Fibroblast of peridontal ligament (primary cell): ENCODE measurements around the gene LEF1.

ENCODE experiments used
- DNase-seq: peaks from one replicate; pipeline ENCODE4 v3.0.0-alpha.2; 2010; ENCODE audit errors: extremely low read depth

The LEF1 gene

DNA sequence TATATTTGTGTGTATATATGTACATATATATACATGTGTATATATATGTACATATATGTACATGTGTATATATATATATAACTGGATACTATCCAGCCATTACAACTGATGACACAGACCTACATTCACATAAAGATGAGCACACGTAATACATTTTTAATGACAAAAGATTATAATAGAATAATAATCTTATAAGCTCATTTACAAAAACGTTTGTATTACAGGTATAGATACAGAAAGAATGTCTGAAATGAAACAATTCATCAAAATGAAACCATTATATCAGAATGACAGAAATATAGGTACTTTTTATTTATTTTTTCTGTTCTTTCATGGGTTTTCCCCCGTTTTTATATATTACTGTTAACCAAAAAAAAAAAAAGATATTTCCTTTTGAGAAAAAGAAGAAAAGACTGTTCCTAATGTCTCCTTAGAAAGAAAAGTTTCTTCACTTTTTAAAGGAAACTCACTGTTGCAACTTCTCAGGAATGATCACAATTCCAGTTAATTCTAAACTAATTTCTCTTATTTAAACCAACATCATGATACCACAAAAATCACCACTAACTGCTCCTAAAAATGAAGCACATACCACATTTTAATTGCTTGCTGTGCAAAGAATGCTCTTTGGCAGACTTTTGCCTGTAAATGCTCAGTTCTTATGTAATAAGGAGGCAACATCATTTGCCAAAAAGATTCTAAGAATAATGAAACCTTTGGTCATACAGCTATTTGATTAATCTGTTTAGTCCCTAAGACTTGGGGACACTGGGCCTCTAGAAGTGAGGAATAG lies 18.9 kb downstream of the LEF1 start:
- peak; percentile 85 for DNase-seq

DNA sequence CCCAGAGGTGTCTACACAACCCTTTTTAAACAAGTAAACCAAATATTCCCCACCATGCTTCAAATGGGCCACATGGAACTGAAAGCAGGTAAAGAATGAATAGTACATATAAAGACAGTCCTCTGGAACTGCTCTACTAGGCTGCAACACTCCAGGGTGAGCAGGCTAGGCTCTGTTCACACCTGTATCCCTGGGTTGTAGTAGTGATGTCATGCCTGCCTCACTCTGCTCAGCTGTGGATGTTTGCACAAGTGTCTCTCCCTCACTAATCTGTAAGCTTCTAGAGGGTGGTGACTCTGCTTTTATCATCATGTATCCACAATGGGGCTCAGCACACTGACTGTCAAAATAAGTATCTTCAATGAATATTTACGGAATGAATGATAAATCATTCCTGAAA lies 20.4 kb downstream of the LEF1 start:
- no peak for DNase-seq

DNA sequence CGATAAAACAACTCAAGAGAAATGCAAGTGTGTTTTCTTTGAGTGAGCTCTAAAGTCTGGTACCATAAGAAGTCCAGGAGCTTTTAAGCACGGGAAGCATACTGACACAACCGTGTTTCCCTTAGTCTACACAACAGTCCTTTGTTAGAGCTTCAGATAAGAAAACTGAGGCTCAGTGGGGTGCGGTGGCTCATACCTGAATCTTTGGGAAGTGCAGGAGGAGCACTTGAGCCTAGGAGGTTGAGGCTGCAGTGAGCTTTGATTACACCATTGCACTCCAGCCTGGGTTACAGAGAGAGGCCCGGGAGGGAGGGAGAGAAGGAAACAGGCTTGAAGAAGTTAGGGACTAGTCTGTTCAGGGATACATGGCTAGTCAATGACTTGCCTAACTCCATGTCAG lies 21.9 kb downstream of the LEF1 start:
- no peak for DNase-seq

DNA sequence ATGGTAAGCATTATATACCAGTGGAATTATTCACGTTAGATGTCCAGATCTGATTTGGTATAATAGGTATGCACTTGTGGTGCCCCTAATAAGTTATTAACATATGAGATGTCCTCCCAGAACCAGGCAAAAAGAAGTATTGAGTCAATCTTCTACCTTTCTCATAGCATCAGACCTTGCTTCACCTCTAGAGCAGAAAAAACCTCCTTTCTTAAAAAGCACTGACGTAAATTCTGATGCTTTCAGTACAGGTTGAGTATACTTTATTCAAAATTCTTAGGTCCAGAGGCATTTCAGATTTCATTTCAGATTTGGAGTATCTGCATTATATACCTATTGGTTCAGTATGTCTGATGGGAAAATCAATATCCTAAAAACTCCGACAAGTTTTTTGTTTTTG lies 22.4 kb downstream of the LEF1 start:
- DNase-seq = no peak

DNA sequence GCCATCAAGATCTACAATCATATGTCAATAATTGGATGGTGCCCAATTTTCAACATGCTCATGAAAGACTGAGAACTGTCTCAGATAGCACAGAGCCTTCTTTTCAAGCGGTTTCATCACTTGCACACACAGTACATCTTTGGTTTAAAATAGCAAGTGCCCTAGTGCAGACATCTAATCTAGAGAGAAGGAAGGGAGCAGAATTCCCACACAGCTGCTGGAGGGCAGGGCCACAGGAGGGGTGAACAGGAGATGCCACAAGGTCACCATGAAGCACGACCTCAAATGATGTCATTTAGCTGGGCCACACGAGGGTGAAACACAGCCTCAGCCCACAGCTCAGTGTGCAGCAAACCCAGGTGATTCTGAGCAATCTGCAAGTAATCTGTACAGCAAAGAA lies 24.3 kb downstream of the LEF1 start:
- no peak for DNase-seq

DNA sequence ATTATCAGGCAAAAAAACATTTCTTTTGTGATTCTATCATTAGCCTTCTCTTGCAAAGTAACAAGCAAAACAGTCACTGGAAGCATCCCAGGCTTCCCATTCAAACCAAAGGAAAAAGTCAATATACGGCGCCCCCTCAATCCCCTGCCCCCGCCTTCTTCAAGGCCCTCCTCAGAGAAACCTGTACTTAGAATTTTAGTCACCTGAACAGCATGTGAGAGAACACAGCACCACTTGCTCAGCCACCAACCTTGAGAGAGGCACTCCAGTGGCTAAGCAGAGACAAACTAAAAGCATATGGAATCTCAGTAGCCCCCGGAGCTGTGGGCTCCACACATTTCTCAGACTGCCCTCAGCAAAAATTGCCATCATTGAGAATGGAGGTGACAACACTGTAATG lies 25.2 kb downstream of the LEF1 start:
- no peak for DNase-seq

DNA sequence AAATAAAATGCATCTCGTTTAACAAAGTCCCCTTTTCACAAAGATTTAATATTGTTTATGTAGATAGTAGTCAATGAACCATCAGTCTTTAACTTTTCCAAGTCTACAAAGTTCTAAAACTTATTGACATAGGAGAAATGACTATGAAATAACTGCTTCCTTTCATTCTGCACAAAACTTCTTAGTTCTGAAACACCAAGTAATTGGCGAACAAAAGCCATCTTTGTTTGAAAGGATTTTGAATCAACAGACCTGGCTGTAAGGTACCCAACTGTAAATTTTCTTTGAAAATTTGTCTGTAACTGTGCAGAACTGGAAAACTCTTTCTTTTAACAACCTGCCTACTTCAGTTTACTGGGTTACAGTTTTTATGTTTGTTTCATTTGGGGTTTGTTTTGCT lies 25.9 kb downstream of the LEF1 start:
- DNase-seq = no peak

DNA sequence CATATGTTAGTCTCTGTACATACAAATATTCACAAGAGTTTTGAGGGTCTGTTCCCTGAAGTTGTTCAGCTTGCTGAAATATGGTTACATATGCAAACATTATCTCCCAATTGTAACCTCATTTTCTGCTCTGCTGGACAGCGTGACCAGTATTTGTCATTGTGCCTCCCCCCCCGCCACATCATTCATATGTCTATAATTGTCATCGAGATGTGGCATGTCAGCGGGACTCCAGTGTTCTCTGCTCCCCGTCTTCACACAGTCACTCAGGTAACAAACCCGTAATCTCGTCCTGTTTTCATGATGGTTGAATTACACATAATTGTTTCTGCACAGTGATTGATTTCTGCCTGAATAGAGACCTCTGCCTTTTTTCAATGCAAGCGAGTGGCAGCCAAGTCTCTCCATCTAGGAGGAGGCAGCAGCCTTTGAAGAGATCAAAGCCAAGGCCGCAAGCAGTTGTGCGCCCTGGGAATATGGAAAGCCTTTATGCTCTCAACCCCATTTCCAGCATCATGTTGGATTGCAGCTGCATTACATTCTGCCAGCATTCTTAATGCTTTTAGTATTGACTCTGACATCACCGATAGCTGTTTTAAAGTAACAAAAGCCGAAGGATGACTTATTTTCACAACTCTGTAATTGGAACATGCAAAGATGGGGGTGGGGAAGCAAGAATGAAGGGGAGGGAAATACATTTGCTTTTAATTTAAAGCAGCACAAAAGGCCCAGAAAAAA lies 27.4 kb downstream of the LEF1 start:
- DNase-seq = peak; percentile 60

DNA sequence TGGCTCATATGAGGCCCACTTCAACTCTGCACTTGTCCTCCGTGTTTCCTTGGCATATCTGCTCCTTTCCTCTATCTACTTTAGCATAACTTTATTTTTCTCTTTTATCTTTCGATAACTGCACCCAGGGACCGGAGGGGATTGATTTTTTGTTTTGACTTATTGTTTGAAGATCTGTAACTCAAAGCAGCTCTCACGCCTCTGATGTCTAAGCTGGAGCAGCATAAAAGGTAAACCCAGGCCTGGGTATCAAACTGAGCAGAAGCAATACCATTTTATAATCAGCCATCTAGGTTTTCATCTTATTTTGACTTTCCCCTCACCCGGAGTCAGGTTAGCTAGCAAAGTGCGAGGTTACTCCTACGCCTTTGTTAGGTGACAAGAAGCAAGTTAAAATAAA lies 28.4 kb downstream of the LEF1 start:
- no peak for DNase-seq

DNA sequence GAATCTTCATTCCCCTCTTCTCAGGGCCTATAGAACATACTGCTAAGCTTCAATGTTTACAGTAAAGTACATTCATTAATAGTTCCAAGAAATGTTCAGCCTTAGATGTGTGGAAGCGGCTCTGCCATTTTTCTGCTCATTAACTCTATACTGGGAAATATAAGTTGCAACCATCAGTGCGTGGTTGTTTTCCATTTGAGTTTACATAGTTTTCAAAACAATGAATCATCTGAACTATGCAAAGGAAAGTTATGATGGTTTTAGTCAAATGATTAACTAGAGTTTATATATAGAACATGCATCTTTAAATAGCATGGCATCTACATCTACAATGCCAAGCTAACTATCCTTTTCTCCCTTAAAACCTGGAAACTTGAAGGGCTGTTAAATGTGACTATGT lies 29.6 kb downstream of the LEF1 start:
- DNase-seq = no peak

DNA sequence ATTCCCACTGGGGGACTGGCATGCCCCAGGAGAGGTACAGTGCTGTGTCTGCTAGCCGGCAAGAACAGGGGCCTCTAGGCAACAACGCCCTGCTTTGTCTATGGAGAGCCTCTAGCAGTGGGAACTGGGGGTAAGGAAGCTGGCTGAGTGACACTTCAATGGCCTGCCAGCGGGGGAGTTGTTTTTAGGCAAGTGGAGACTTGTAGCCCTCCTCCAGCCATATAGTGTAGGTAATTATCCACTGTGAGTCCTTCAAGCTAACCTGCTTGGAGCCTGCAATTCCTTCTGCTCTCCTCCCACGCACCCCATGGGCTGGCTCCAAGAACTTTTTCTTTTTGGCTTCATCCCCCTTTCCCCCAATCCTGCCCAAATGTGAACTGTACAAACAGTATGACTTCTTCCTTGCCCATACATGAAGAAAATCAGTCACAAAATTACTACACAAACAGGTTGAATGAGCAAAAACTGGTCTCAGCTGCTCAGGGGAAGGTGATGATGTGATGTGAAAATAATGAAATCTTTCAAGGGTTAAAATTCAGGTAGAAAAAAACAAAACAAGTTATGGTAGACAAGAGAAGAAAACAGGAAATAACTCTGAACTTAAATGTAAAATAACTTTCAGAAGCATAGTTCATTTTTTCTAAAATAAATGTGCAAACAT lies 33.1 kb downstream of the LEF1 start:
- no peak for DNase-seq

DNA sequence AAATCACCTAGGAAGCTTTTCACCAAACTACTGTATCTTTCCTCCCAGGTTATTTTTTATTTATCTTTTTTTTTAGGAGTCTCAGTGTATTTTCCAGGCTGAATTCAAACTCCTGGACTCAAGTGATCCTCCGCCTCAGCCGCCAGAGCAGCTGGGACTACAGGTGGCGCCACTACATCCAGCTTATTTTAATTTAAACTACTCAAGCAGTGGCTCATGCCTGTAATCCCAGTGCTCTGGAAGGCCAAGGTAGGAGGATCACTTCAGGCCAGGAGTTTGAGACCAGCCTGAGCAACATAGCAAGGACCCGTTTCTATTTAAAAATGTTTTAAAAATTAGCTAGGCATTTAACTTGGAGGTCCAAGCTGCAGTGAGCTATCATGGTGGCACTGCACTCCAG lies 37.8 kb downstream of the LEF1 start:
- DNase-seq = no peak

DNA sequence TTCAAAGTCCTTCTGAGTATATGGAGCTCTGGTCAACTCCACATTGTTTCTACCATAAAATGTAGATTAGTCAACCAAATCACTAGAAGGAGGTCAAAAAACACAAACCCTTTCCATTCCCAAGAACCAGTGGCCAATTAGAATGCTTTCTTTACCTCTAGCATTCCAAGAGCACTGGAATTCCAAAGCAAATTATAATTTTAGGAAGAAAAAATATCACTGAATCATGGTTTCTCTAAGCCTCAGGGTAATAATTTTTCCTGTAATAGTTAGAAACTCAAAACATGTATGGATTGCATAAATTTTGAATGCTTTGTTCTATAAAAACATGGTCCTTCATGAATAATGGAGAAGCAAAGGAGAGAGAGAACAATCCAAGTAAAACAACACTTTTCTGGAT lies 39.5 kb downstream of the LEF1 start:
- DNase-seq = no peak

DNA sequence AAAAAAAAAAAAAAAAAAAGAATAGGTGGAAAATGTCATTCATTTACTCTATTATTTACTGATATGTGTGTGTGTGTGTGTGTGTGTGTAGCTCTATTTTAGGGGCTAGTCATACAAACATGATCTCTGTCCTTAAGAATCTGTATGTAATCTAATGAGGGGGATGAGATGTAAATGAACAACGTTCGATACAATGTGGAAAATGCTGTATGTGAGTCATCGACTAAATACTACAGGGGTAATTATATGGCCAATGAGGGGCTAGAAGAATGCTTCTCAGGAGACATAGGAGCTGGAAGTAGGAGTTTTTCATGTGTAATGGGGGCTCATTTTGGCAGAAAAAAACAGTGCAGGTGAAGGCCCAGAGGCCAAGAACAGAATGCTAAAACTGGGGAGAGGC lies 41.9 kb downstream of the LEF1 start:
- peak; percentile 23 for DNase-seq

DNA sequence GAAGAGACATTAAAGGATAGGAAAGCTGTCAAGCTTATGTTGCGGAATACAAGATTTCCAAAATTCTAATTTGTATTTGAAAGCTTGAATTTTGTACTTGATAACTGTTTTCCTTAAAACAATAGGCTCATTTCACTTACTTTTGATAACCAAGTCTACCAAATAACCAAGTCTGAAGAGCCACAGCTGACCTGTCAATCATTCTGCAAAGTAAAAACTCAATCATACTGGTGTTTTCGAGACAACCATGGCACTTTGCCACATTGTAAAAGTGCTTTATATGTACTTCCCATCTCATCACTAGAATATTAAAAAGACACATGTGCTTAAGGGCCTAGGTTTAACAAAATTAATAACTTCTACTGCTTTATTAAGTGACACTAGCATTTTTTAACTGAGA lies 47.9 kb downstream of the LEF1 start:
- DNase-seq = no peak

DNA sequence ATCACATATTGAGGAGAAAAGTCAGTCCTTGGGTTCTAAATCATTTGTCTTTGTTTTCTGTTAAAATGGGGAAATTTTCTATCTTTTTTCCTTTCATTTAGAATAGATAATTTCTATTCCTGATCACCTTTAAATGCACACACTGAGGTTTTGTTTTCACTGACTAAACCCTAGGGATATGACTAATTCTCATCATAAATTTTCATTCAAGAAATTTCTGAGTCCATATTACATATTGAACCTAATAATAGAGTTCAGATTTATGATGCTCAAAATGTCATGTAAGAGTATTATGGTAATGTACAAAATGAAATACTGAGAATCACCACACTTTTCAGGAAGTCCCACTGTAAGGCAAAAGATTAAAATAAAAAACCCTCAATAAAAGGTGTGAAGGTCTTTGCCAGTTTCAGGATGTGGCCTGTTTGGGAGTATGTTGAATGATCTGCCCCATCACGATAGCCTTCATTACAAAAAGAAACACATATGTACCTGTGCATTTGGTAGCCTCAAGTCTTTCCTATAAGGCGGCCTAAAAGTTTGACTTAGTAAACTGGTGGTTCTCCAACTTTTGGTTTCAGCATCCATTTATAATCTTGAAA lies 49.4 kb downstream of the LEF1 start:
- no peak for DNase-seq

DNA sequence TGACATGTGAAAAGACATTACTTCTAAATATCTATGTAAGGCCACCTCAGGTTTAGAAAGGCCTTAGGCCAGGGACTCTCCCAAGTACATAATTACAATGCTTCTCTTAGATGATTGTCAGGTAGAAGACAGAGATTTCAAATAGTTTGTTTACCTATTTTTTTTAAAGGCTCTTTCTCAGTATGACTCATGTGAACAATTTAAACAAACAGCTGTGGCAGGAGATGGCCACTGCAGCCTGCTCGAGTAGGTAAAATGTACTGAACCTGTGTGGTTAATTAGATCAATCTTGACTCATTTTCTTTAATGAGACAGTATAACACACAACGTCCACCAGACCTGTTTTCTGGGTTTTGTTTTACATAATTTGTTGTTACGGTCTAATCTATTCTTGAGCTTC lies 50.2 kb downstream of the LEF1 start:
- DNase-seq = no peak

DNA sequence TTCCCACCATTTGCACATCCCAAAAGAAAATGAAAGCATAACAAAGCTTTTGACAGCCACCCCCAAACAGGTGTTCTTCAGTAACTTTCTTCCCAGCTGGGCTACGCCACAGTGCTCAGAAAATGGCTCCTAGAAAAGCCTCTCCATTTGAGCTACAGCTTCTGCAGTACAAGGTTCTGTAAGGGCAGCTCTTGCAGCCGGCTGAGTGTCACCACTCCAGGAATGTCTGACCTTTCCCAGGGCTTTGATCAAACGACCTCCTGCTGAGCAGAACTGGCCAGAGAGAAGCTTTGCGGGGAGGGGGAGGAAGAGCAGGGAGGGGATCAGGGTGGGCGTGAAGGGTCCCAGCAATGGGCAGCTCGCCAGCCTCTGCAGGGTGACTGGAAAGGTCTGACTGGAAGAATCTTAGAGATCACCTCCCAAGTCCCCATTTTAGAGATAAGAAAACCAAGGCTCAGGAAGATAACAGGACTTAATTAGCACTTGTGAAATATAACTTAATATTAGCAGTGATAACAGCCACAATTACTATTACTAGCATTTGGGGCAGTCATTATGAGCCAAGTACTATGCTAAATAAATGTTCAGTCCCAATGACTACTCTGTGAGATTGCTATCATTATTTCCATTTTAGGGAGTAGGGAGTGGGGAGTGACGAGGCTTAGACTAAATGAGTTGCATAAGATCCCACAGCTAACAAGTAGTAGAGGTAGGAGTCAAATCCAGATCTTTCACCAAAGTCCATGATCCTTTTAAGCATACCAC lies 51.1 kb downstream of the LEF1 start:
- no peak for DNase-seq

DNA sequence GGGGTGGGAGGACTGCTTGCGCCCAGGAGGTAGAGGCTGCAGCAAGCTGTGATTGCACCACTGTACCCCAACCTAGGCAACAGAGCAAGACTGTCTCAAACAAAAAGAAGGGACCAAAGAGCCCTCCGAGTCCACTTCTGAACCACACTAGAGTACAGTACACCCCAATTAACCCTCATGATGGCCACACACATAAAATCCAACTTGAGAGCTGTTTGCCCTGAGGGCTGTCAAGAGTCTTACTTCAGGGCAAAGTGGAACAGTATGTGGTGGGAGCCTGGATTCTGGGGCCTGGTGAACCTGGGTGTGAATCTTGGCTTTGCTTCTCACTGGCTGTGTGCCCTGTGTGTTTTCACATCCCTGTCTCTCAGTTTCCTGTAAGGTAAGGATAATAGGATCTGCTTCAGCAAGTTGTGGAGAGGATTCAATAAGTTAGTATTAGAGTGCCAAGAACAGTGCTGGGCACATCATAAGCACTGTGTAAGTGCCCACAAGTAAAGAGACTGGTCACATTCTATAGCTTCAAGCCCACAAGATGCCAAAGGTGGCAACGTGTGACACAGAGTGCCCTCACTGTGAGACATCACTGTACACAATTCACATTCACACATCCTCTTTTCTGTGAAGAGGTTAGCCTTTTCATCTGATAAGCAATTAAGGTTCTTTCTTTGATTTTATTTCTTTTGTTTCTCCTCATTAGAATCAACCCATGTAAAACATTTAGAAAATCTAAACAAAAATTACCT lies 52.1 kb downstream of the LEF1 start:
- no peak for DNase-seq

DNA sequence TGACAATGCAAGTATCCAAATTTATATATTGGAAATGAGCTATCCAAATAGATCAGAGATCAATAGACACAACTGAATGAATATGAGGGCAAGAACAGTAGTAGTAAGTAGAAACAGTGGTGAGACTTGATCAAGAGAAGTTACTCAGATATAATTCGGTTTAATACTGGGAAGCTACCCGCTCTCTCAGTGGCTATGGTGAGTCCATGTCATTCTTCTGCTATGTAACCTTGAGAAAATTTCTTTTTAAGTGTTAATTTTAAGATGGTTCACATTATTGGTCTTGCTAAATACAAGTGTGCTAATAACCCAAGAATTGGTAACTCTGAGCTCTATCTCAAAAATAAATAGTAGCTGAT lies 53.6 kb downstream of the LEF1 start:
- DNase-seq = no peak

DNA sequence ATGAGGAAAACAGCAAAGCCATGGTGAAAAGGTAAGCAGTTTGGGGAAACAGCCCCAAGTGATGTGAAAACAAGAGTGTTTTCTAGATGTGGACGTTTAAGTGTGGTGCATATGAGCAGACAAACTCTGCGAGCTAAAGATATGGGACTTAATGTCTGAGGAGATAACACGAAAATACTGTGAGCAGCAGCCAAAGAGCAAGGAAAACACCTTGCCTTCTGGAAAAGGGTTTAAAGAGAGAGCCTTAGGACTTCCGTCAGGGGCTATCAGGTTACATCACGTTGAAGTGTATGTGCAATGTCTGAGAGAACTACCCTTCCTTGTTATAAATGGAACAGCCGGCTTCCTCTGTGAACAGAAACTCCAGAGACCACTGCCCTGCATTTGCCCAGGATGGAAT lies 54.2 kb downstream of the LEF1 start:
- DNase-seq = no peak
